NOMO-1 treated with DMSO at 0.1 percent for 48 hours (cell line): ENCODE measurements around the gene UBAP2.

Experiments
- DNase-seq: peaks from one replicate; lab custom pipeline; 2025; ENCODE audit not compliant: unreplicated experiment; lab: John Stamatoyannopoulos, UW

The UBAP2 gene, protein sequence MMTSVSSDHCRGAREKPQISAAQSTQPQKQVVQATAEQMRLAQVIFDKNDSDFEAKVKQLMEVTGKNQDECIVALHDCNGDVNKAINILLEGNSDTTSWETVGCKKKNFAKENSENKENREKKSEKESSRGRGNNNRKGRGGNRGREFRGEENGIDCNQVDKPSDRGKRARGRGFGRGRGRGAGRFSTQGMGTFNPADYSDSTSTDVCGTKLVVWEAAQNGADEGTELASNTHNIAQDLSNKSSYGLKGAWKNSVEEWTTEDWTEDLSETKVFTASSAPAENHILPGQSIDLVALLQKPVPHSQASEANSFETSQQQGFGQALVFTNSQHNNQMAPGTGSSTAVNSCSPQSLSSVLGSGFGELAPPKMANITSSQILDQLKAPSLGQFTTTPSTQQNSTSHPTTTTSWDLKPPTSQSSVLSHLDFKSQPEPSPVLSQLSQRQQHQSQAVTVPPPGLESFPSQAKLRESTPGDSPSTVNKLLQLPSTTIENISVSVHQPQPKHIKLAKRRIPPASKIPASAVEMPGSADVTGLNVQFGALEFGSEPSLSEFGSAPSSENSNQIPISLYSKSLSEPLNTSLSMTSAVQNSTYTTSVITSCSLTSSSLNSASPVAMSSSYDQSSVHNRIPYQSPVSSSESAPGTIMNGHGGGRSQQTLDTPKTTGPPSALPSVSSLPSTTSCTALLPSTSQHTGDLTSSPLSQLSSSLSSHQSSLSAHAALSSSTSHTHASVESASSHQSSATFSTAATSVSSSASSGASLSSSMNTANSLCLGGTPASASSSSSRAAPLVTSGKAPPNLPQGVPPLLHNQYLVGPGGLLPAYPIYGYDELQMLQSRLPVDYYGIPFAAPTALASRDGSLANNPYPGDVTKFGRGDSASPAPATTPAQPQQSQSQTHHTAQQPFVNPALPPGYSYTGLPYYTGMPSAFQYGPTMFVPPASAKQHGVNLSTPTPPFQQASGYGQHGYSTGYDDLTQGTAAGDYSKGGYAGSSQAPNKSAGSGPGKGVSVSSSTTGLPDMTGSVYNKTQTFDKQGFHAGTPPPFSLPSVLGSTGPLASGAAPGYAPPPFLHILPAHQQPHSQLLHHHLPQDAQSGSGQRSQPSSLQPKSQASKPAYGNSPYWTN

DNA sequence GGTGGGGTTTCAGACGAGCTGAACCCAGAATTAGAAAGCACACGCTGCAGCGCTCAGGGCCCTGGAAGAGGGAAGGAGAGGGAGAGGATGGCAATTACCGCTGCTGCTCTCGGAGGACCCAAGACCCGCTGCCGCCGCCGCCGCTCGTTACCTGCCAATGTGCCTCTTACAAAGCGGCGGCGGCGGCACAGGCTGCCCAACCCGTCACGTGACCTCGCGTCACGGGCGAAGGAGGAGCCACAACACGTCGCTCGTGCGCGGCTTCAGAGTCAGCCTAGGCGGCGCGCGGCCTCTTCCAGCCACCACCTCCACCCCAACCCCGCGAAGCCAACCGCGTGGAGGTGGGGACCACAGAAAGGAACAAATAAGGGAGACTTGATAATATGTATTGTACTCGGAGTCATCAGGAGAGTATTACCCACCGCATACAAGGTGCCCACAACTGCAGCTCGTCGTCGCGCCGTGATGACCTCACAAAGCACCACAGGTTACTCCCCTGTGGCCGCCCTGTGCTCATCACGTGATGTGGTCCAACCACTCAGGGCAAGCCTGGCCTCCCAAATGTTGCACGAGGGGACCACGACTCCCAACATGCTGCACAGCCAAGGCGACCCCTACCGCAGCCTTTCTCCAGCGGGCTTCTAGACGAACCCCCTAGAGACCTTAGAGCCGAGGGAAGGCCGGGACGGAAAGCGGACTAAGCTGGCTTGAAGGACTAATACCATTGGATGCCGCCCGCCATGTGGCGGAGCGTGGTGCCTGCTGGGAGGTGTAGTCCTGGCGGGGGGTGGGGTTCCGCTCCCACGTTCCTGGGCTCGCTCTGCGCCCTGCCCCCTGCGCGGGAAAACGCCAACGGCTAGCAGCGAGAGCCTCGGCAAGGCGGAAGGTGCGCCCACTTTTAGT is at the start of gene UBAP2:
Gene UBAP2 (minus strand): TSS at position 161 of the 903 bp plus-strand sequence. CDS start 31,739 bp downstream, outside the sequence.
- peak; percentile 98 for DNase-seq

DNA sequence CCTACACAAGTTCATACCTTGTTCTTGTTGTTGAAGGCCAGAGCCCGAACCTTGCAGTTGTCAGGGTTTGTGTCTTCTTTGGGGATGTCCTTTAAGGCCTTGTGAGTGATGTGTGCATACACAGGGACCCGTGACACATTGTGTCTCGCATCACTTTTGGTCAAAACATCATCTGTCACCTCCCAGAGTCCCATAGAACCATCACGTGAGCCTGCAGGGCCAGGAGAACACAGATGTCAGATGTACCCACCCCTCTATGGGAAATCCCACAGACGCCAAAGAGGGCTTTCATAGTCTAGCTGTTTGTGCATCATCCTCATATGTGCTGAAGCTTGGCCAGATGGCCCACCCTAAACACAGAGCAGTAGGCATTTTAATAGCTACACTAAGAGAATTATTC is 49.6 kb upstream of the UBAP2 start:
- no peak for DNase-seq

DNA sequence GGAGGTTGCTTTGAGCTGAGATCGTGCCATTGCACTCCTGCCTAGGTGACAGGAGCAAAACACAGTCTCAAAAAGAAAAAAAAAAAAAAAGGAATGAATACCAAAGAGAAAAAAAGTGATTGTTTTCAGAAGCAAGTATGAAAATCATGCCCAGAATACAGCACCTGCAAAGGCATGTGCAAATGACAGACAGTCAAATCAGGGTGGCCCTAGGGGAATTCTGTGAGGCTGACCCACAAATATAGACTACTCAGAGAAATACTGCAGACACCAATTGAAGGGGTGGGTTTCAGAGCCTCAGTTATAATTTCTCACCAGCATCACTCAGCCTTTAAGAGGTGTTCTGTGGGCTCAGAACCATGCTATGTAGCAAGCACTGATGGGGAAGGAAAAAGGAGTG is 49.2 kb upstream of the UBAP2 start:
- DNase-seq, result no peak

DNA sequence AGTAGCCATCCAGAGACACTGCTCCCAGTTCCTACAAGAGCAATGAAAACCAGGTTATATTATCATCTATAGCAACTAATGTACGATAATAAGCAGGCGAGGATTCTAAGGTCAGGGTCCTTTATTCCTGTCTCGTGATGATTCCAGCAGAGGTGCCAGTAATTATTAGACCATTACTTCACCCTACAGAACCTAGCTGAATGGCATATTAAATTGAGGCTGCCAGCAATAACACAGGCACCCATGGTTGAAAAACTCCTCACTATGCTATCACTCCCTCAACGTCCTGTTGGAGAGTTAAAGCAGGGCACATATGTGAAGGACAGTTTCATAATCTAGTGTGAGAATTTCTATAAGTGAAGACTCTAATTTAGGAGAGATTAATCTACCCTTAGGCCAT is 48.1 kb upstream of the UBAP2 start:
- DNase-seq, result no peak

DNA sequence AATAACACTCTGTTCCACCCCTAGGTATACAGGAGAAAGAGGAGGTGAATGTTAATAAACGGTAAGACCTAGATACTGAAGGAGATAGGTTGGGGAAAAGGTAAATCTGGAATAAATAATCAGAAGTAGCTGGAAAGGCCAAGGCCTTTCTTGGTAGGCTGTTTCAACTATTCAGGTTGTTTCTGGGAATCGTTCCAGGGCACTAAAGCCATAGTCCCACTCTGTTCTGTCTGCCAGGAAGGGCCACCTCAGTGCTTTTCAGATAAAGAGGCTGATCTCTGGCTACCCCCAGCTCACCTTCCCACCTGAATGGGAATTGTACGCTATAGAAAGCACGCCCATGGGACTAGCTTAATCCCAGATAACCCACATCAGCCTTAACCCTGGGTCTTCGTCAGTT is 44.9 kb upstream of the UBAP2 start:
- DNase-seq, result no peak

DNA sequence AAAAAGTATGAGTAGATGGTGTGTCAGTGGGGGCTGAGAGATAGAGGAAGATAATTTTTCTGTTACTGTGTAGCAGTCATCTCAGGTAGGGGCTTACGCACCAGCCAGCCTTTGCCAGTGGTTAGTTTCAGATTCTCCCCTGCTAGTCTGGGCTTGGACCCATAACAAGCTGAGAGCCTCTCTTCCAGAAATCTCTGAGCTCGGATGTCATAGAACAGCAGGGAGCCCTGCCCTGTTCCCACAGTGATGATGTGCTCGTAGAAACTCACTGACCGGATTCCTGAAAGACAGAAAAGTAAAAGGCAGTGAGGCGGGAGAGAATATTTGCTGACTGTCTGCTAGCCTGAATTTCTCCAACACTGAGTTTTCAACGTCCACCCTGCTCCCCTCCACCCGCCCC is 40.6 kb upstream of the UBAP2 start:
- no peak for DNase-seq

DNA sequence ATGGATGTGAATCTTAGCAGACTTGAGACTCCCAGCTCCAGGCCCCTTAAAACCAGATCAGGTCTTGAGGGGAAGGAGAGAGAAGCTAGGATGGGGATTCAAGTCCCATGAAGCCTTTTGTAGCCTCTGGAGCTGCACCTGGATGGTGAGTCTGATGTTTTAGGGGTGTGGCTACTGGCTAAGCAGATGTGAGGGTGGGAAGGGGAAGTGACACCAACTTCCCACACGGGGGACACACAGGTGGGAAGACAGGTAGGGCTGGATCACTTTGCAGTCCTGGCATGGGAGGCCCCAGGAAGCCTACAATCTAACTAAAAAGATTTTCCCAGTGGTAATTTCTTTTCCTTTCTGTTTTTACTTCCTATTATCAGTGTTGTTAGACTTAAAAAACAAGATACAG is 38.7 kb upstream of the UBAP2 start:
- DNase-seq, result no peak

DNA sequence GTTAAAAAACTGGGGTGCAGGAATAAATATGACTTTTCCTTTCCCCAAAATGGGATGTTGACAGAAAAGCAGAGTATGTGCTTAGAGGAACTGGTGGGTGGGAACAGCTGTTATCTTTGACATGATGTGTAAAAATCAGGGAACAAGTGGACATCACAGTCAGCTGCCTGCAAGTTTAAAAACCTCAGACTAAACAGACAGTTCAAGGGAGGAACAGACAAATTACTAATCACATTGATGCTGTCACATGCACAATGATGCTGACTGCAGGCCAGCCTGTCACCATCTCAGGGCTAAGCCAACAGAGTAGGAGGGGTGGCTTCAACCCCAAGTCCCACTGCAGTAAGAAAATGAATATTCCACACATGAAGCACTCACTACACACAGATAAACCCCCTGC is 38.2 kb upstream of the UBAP2 start:
- no peak for DNase-seq

DNA sequence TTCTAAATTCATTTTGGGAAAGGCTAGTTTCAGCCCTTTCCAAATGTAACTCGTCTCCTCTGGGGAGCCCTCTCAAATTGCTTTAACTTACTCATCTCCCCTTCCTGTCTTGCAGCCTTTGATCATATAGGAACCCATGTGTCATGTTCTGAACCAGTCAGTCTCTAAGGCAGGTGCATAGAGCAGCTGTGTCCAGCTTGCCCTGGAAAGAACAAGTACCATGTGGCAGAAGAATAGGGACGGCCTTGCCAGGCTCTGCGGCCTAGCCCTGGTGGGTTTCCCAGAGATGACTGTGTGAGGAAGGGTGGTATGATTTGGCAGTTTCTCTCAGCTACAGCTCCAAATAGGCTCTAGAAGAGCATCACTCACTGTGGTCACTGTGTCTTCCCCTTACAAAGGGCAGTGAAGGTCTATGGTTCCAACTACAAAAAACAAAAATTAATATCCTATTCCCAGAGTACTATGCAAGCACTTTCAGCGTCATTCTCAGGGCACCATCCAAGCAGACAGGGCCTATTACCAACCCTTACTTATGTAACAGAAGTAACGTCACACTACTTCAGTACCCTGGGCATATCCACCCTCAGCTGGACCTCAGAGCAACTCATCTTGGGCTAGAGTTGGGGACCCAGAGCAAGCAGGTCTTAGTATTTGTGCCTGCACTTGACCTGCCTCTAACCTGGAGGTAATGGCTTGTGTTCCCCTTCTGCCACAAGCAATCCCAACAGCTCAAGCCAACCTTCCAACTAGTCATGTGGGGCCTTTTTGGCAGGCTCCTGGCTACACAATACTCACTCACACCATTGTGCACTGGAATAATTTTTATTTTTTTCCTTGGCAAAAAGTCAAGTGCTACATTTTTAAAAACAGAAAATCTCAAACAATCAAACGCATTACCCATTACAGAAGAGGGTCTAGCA is 37.2 kb upstream of the UBAP2 start:
- no peak for DNase-seq

DNA sequence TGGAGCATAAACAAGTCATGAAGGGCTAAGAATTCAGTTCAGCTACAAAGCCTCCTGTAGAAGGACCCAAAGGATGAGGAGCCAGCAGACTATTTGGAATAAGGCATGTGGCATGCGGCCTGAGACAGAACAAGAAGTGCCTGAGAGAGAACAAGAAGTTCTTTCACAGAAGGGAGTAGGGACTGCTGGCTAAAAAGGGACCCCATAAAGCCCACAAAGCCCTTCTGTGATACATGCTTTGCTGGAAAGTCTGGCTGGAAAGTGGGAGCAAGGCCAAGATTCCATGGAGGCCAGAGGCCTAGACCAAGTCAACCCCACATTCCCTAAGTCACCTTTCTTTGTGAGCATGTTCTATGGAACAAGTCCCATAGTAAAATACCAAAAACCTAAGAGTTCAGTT is 35.9 kb upstream of the UBAP2 start:
- no peak for DNase-seq

DNA sequence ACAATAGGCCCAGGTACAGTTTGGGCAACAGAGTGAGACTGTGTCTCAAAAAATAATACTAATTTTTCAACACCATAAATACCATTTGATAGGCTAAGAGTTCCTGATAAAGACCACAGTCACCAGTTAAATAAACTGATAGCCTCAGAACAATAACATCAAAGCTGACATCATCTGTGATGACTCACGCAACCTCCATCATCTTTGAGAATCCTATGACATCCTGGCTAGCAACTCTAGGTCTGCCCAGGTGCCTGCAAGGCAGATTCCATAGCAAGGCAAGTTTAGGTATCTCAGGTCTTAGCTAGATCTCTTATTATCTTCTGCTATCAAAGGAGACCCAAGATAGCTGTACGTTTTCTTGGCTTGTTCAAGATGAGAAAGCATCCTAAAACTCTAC is 30.5 kb upstream of the UBAP2 start:
- no peak for DNase-seq

DNA sequence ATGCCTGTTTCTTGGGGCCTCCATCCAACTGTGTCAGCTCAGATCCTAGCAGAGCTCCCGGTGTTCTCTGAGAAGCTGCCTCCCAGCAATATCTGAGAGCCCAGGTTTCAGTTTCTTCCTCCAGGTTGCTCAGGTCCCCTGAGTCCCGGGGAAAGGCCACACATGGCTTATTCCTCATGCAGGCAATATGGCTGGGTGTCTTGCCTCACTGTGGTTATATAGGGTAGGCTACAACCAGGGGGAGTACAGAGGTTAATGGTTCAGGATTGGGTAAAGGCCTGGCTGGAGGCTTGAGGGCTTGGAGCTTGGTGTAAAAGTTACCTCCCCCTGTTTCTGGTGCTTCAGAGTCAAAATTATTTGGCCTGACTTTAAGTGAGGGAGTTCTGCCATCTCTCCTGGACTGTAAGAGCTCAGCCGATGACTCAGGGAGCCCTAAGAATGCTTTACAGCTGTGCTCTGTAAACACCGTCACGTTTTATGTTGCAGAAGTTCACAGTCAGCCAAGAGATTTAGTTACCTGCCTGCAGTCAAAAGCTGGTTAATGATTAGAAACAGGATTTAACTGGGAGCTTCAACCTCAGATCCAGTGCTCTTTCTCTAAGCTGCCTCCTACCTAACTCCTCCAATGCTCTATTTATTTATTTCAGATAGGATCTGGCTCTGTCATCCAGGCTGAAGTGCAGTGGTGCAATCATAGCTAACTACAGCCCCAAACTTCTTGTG is 24.3 kb upstream of the UBAP2 start:
- no peak for DNase-seq

DNA sequence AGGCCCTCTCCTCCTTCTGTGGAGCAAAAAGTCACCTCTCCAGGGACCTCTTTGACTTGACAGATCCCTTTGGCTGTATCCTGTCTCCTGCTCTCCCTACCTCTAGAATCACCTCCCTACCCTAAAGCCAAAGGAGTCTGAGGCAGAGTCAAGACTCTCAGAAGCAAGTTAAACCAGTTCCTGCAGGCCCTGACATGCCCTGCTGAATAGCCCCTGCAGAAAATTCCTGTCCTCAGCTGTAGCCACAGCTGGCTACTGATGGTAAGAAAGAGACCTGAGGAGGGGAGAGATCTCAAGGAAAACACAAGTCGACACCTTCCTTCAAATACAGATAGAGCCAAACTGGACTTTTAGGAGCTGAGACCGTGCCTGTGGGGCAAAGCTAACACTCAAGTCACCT is 23.7 kb upstream of the UBAP2 start:
- DNase-seq, result no peak

DNA sequence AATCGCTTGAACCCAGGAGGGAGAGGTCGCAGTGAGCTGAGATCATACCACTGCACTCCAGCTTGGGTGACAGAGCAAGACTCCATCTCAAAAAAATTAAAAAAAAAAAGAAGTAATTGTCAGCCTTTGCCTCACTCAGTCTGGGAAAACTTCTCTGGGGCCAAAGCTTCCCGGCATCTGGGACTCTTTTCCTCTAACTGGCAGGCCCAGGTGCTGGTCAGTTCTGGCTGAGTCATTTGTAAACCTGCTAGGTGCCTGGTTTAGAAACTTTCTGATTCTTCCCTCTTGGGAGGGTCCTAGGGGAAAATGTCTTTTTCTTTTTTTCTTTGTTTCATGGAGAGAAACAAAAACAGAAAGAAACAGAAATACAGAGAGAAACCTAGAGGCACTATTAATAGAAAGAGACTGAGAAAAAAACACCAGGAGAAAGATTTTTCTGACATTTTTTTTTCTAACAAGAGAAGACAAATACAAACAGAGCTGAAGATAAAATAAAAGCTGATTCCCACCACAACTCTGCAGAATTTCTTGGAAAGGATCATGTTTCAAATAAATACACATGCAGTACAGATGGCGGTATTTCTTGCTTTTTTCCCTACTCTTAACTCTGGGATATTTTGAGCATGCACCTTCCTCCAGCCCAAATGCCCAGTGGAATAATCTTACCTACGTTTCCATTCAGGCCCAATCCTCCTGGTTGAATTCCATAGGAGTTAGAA is 22.1 kb upstream of the UBAP2 start:
- no peak for DNase-seq

DNA sequence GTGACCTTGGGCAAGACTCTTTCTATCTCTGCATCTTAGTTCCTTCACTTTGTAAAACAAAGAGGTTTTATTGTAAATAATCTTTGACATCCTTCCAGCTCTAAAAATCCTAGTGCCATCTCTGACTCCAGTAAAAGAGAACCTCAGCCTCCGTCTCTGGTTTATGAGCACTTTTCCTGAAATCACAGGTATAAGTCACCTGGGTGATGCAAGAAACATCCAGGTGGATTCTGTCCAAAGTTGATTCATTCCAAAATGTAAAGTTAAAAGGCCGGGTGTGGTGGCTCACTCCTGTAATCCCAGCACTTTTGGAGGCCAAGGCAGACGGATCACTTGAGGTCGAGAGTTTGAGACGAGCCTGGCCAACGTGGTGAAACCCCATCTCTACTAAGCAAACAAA is 21.1 kb upstream of the UBAP2 start:
- no peak for DNase-seq

DNA sequence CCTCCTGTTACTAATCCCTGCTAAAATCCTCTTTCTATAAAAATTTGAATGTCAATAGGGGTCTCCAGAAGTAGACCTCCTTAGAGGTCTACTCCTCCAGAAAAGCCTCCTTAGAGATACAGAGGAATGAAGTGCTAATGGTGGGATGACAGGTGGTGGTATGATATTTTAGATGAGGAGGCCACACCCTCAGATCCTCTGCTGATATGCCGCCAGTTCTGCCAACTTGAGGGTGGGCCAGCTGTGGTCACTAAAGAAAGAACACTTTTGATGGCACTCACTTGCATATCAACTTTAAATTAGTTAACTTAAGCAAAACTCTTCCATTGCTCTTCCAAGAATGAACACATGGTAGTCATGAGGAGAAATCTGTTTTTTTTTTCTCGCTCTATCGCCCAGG is 16.9 kb upstream of the UBAP2 start:
- no peak for DNase-seq

DNA sequence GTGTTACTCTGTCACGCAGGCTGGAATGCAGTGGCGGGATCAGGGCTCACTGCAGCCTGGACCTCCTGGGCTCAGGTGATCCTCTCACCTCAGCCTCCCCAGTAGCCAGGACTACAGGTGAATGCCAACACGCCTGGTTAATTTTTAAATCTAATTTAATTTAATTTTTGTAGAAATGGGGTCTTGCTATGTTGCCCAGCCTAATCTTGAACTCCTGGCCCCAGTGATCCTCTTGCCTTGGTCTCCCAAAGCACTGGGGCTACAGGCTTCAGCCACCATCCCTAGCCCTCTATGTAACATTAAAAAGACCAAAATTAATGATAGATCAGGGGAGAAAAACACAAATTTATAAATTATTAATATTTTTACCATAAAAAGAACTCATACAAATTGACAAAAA is 11.3 kb upstream of the UBAP2 start:
- no peak for DNase-seq

DNA sequence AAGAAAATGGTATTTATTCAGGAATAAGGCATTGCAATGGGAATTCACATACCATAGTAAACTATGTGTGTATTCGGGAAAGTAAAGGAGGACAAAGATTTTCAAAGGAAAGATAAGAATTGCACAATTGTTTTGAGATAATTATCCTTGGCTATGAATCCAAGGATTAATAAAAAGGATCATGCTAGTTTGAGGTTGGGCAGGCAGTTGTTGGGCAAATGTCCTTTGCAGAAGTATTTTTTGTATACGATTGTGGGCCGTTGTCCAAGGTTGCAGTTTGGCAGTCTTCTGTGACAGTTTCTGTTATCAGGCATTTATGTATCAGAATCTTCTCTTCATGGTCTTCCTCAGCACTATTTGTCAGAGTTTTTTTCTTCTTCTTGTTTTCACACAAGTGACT is 10.6 kb upstream of the UBAP2 start:
- no peak for DNase-seq
